Breast epithelium (tissue), 4 donors: ENCODE results near the gene SLC11A1. TPM values are rescaled to one million over a fixed set of nuclear protein-coding genes. Genes with fewer than 3 reads are reported as not detected.

Source experiments
- DNase-seq, 2 donors: peaks; one replicate each; pipeline ENCODE4 v3.0.0-alpha.2; 2019; ENCODE audit warnings: low spot score in 2 of 2
- H3K27ac ChIP-seq, 2 donors: fragments of 200-600 bp; sonication (generic) in 1 of 2; one replicate each; pipeline ENCODE4 v1.5.1; 2016 to 2019; ENCODE audit warnings: mild to moderate bottlenecking in 1 of 2
- H3K27me3 ChIP-seq, 2 donors: fragments of 200-600 bp; sonication (generic) in 1 of 2; one replicate each; pipeline versions ENCODE4 v1.5.1 to v1.6.0; 2017 to 2019; ENCODE audit warnings: control low read depth in 1 of 2, mild to moderate bottlenecking in 1 of 2
- H3K36me3 ChIP-seq: fragments of 200-600 bp; one replicate; pipeline ENCODE4 v1.5.1; 2019
- H3K4me1 ChIP-seq, 2 donors: fragments of 200-600 bp; sonication (generic); one replicate each; pipeline ENCODE4 v1.5.1; 2016 to 2019; ENCODE audit warnings: control low read depth in 1 of 2
- H3K4me3 ChIP-seq, 3 donors: fragments of 200-600 bp; sonication (generic); 1 replicate in 2 of 3; 2 replicates in 1 of 3; pipeline ENCODE4 v1.5.1; 2016 to 2019; ENCODE audit warnings: mild to moderate bottlenecking in 3 of 3, moderate library complexity in 2 of 3
- H3K9me3 ChIP-seq, 2 donors: fragments of 200-600 bp; sonication (generic) in 1 of 2; one replicate each; pipeline ENCODE4 v1.5.1; 2016 to 2019; ENCODE audit warnings: control low read depth in 1 of 2
- POLR2A ChIP-seq: fragments of 450-650 bp; IDR thresholded peaks from one replicate; pipeline ENCODE4 v1.6.1; 2016; ENCODE audit warnings: antibody characterized with exemption, mild to moderate bottlenecking, moderate library complexity
- POLR2AphosphoS5 ChIP-seq, 3 donors: sonication (generic); formaldehyde crosslinking; IDR thresholded peaks; one replicate each; pipeline ENCODE4 v1.6.1; 2017; ENCODE audit warnings: antibody characterized with exemption in 3 of 3
- intact Hi-C: fragments of 100-400 bp; cut with DNase I; formaldehyde crosslinking; loops from one replicate; pipeline ENCODE4 v1.15.1; 2023; ENCODE audit warnings: low total_unique reads
- total RNA-seq, 3 donors: library from RNA; depleted of rRNA; stranded (reverse); fragments of >200 nt; gene quantifications; one replicate each; pipeline ENCODE4 v1.1.0, GENCODE V29; 2016
- TF ChIP-seq, protein P1 (sequence below), 3 donors: fragments of 450-650 bp; IDR thresholded peaks; one replicate each; pipeline ENCODE4 v1.5.1; 2016 to 2017; ENCODE audit warnings: antibody characterized with exemption in 3 of 3, mild to moderate bottlenecking in 3 of 3, moderate library complexity in 3 of 3

Gene SLC11A1
- total RNA-seq, 3 donors from 2014 or later = 14.4 to 53.4 (median 17.9) TPM

DNA sequence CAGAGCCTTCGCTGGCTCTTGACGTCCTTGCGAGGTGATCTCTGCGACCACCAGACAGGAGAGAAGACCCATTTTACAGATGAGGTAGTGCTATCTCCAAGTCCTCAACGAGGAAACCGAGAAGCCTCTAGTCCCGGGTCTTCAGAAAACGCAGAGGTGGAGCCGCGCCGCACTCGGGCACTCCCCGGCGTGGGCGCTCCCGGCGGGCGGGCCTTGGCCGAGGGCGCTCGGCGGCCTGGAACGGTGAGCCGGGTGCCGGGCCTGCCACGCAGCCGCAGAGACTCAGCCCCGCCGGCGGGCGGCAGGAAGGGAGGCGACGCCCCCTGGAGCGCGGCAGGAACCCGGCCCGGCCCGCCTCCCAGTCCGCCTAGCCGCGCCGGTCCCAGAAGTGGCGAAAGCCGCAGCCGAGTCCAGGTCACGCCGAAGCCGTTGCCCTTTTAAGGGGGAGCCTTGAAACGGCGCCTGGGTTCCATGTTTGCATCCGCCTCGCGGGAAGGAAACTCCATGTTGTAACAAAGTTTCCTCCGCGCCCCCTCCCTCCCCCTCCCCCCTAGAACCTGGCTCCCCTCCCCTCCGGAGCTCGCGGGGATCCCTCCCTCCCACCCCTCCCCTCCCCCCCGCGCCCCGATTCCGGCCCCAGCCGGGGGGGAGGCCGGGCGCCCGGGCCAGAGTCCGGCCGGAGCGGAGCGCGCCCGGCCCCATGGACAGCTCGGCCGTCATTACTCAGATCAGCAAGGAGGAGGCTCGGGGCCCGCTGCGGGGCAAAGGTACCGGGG lies 17.5 kb downstream of the SLC11A1 start, which contains the start of gene CTDSP1:
CTDSP1 (plus strand) TSS at position 478 of the 776 bp plus-strand sequence; CDS start at position 701, 223 bp downstream.
- no peaks in the 10 kb centered on the region for H3K36me3 ChIP-seq
- no peaks in the 10 kb centered on the region for H3K9me3 ChIP-seq
- intact Hi-C loops = loop anchor here (5.0 kb wide), 1 partner anchor 863 kb away; no protein-coding TSS in a partner anchor
- DNase-seq = peak; percentile 95 to 98
- peak within 1 kb of the TSS; percentile 97 to 99 for H3K27ac ChIP-seq
- H3K4me3 ChIP-seq = peak within 1 kb of the TSS; percentile 97 to 100 (median 98)
- H3K4me1 ChIP-seq = peaks cover 10 to 11% of the 10 kb centered on the region in 2 donors
- TF ChIP-seq, protein P1, sequence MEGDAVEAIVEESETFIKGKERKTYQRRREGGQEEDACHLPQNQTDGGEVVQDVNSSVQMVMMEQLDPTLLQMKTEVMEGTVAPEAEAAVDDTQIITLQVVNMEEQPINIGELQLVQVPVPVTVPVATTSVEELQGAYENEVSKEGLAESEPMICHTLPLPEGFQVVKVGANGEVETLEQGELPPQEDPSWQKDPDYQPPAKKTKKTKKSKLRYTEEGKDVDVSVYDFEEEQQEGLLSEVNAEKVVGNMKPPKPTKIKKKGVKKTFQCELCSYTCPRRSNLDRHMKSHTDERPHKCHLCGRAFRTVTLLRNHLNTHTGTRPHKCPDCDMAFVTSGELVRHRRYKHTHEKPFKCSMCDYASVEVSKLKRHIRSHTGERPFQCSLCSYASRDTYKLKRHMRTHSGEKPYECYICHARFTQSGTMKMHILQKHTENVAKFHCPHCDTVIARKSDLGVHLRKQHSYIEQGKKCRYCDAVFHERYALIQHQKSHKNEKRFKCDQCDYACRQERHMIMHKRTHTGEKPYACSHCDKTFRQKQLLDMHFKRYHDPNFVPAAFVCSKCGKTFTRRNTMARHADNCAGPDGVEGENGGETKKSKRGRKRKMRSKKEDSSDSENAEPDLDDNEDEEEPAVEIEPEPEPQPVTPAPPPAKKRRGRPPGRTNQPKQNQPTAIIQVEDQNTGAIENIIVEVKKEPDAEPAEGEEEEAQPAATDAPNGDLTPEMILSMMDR (IDR thresholded peaks at IDR 0.05) = no peak
- peak; percentile 57 to 82 (median 70) for TF ChIP-seq POLR2AphosphoS5 (IDR thresholded peaks at IDR 0.05)
- H3K27me3 ChIP-seq = no peaks in the 10 kb centered on the region

DNA sequence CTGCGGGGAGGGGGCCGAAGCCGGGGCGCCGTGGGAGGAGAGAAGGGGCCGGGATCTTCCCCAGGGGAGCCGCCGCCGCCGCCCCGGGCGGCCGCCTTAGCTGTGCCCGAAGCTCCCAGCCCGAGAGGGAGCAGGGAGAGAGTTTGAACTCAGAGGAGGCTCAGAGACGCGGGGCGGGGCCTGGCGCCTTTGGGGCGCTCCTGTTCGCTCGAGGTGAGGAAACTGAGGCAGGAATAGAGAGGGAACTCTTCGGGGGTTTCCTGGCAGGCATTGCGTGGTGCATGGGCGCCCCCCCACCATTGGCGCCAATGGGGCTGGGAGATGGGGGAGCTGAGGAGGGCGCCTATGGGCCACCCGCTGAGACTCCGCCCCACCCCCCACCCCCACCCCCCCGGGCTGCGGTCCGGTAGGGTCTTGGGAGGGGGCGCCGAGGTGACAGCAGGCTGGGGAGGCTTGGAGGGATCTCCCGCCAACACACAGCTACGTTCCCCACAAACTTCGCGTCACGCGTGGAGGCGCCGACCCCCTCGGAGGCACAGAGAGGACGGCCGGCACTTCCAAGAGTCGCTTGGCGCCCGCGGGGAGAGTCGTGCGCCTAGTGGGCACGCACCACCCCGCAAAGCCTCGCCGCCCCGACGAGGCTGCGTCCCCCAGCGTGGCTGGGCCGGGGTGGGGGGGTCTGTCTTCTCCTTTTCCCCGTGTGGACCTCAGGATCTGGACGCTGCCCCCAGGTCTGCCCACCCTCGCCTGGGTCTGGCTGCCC lies 18.3 kb downstream of the SLC11A1 start:
- no peaks in the 10 kb centered on the region for H3K36me3 ChIP-seq
- intact Hi-C loops = loop anchor here (5.0 kb wide), 1 partner anchor 862 kb away; no protein-coding TSS in a partner anchor
- no peak for TF ChIP-seq POLR2A
- no peak for TF ChIP-seq POLR2AphosphoS5 (IDR thresholded peaks at IDR 0.05)
- TF ChIP-seq, protein P1 (IDR thresholded peaks at IDR 0.05) = no peak
- peaks cover 10 to 15% of the 10 kb centered on the region in 2 donors for H3K4me1 ChIP-seq
- H3K27me3 ChIP-seq = no peaks in the 10 kb centered on the region
- peak overlapping the region; percentile 97 to 100 (median 98) for H3K4me3 ChIP-seq
- peak overlapping the region; percentile 97 to 99 for H3K27ac ChIP-seq
- no peaks in the 10 kb centered on the region for H3K9me3 ChIP-seq
- no peak for DNase-seq

DNA sequence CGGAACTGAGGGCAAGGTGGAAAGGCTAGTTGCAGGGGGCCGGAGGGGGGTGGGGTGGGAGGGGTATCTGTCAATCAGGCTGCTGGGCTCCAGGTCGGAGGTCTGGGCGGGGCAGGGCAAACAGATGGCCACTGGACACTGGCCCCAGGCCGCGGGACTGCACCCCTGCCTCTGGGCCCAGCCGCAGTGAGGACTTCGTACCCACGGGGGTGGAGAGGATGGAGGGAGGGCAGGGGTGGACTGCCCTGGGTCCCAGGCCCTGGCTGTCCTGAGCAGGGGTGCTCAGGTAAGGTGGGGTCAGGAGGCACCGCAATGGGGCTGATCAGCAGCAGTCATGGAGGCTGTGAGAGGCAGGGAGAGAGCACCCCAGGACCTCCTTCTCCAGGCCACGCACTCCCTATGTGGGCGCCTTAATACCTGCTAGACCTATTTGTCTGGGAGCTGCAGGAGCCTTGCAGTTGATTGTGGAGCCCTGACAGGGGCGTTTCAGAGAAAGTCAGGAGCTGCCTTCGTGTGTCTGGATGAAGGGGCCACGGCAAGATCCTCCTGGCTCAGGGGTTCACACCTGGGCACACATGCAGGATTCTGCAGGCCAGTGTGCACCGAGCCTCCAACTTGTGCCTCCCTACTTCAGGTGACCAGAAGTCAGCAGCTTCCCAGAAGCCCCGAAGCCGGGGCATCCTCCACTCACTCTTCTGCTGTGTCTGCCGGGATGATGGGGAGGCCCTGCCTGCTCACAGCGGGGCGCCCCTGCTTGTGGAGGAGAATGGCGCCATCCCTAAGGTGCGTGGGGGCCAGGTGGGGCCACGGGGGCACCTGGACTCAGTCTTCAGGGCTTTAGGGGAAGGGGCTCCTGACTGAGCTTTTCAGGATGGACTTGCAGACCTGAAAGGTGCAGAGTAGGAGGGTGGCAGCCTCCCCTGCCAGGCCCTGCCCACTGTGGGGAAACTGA lies 19.1 kb downstream of the SLC11A1 start:
- no peak for DNase-seq
- Histone ChIP-seq H3K27me3 (no peaks in the 10 kb centered on the region), H3K36me3 (no peaks in the 10 kb centered on the region), H3K4me3 (peak overlapping the region; percentile 97 to 100 (median 98)), H3K4me1 (peaks cover 17 to 21% of the 10 kb centered on the region in 2 donors), H3K27ac (peak overlapping the region; percentile 97 to 99), H3K9me3 (no peaks in the 10 kb centered on the region)
- intact Hi-C loops = loop anchor here (5.0 kb wide), 1 partner anchor 861 kb away; no protein-coding TSS in a partner anchor
- no peak for TF ChIP-seq POLR2AphosphoS5 (IDR thresholded peaks at IDR 0.05)
- no peak for TF ChIP-seq POLR2A
- TF ChIP-seq, protein P1 (IDR thresholded peaks at IDR 0.05) = no peak

DNA sequence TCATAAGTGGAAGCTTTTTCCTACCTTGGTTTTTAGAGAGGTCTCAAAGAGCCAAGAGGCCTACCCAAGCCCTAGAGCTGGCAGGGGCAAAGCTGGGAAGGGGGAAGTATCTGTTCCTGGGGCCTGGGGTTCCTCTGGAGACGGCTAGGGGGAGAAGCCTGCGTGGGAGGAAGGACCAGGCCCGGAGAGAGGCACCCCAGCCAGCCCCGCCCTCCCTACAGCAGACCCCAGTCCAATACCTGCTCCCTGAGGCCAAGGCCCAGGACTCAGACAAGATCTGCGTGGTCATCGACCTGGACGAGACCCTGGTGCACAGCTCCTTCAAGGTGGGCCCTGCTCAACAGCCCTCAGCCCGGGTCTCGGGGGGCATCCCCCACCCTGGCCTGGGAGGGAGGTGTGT lies 19.8 kb downstream of the SLC11A1 start:
- intact Hi-C loops = loop anchor here (2.0 to 5.0 kb wide), 2 partner anchors 133 to 860 kb away; no protein-coding TSS in a partner anchor
- Histone ChIP-seq H3K4me3 (peak overlapping the region; percentile 97 to 100 (median 98)), H3K4me1 (peaks cover 17 to 21% of the 10 kb centered on the region in 2 donors), H3K27me3 (no peaks in the 10 kb centered on the region), H3K27ac (peak overlapping the region; percentile 97 to 99), H3K36me3 (no peaks in the 10 kb centered on the region), H3K9me3 (no peaks in the 10 kb centered on the region)
- TF ChIP-seq, protein P1 (IDR thresholded peaks at IDR 0.05) = no peak
- TF ChIP-seq POLR2AphosphoS5 (IDR thresholded peaks at IDR 0.05) (no peak), POLR2A (no peak)
- no peak for DNase-seq
